22Rv1 (cell line): ENCODE data around the gene MAP2K3.

Experiments
- H3K27ac ChIP-seq: fragments of 450-650 bp; 2 replicates; pipeline ENCODE4 v1.5.1; 2017
- ZFX ChIP-seq: fragments of 450-650 bp; IDR thresholded peaks from 2 replicates; pipeline ENCODE4 v1.6.1; 2017; ENCODE audit warnings: antibody characterized with exemption, borderline replicate concordance
- TF ChIP-seq, protein P1 (sequence below): fragments of 450-650 bp; IDR thresholded peaks from 2 replicates; pipeline ENCODE4 v1.5.1; 2017; ENCODE audit warnings: mild to moderate bottlenecking

The MAP2K3 gene

DNA sequence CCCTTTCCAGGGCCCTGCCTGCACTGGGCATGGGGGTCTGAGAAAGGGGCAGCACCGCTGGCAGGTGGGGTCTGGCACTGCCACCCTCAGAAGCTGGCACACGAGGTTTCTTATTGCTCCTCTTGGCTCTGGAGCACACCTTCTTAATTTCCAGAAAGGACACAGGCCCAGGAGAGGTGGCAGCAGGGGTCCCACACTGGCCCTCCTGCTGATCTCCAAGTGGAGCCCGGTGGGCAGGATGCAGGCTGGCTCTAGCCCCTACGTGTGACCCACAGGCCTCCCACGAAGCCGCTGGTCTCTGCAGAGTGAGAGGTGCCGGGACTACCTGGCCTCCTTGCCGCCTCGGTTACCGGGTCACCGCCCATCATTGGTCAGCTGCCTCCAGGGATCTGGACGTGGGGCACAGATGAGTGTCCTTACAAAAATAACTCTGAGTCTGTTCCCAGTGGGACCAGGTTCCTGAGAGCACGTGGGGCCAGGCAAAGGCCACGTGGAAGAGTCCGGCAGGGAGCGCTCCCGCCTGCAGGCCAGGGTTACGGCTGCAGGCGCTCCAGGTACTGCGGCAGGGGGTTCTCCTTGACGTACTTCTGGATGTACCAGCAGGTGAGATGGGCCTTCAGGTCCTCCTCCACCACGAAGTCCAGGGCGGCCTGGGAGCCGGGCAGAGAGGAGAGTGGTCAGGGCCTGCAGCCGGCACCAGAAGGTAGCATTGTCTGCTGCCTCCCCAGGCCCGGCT lies 41.6 kb upstream of the MAP2K3 start:
- no peak overlapping the region for H3K27ac ChIP-seq
- no peak for TF ChIP-seq ZFX
- TF ChIP-seq, protein P1, sequence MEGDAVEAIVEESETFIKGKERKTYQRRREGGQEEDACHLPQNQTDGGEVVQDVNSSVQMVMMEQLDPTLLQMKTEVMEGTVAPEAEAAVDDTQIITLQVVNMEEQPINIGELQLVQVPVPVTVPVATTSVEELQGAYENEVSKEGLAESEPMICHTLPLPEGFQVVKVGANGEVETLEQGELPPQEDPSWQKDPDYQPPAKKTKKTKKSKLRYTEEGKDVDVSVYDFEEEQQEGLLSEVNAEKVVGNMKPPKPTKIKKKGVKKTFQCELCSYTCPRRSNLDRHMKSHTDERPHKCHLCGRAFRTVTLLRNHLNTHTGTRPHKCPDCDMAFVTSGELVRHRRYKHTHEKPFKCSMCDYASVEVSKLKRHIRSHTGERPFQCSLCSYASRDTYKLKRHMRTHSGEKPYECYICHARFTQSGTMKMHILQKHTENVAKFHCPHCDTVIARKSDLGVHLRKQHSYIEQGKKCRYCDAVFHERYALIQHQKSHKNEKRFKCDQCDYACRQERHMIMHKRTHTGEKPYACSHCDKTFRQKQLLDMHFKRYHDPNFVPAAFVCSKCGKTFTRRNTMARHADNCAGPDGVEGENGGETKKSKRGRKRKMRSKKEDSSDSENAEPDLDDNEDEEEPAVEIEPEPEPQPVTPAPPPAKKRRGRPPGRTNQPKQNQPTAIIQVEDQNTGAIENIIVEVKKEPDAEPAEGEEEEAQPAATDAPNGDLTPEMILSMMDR = no peak

DNA sequence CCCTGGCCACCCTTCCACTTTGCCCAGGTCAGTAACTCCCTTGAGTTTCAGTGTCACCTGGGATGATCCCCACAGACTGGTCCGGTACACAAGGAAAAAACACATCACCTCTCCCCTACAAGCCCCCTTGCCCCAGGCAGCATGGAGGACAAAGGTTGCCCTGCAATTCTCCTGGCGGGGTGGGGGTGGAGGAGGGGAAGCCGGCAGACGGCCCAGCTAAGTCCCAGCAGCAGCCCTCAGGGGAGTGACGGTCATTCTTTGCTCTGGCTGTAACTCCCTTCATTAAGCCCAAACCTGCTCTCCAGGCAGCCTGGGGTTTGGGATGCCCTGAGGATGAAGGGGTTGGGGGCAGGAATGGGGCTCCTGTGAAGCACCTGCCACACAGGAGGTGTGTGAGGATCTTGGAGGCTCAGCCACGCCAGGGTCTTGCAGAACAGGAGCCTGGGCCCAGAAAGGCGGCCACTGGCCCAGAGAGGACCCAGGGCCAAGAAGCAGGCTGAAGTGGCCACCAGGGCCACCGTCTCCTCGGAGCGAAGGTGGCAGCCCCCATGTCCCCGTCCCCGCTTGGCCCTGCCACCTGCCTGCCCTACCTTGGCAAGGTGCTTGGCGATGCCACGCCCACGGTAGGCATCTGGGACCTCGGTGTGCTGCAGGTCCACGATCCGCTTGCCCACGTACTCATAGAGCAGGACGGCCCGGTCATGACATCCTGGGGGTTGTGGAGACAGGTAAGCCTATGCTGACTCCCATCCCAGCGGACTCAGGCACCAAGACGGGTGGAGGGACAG lies 40.8 kb upstream of the MAP2K3 start:
- no peak overlapping the region for H3K27ac ChIP-seq
- TF ChIP-seq, protein P1 = no peak

DNA sequence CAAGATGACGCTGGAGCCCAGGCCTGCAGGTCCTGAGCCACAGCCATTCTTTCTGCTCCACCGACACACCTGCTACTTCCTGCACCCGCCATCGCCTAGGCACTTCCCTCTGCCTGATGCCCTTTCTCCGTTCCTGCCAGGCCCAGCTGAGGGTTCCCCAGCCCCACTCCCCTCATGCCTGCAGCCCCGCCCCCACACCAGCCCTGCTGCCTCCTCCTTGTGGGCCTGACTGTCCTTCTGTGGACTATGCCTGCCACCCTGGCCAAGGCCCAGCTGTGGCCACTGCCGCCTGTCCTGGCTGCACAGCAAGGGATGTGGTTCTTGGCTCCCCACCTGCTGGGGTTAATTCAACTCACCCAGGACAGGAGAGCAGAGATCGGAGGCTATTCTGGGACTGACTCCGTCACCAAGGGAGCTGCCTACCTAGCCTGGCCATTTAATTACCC lies 38.8 kb upstream of the MAP2K3 start:
- TF ChIP-seq, protein P1 = no peak
- TF ChIP-seq ZFX = no peak
- no peak overlapping the region for H3K27ac ChIP-seq

DNA sequence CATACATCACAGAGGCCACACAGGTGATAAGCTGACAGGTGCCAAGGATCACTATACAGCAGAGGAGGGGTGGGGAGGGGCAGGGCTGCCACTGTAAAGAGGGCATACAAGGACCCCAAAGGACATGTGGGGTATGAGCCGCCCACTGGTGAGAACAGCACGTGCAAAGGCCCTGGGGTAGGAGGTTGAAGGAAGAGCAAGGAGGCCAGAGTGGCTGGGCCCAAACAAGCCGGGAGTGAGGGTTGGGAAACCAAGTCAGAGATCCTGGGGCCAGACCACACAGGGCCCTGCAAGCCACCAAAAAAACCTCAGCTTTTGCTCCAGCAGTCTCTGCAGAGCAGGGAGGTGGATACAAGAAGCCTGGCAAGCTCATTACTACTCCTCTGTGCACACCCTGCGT lies 37.8 kb upstream of the MAP2K3 start:
- TF ChIP-seq, protein P1 = no peak
- no peak for TF ChIP-seq ZFX

DNA sequence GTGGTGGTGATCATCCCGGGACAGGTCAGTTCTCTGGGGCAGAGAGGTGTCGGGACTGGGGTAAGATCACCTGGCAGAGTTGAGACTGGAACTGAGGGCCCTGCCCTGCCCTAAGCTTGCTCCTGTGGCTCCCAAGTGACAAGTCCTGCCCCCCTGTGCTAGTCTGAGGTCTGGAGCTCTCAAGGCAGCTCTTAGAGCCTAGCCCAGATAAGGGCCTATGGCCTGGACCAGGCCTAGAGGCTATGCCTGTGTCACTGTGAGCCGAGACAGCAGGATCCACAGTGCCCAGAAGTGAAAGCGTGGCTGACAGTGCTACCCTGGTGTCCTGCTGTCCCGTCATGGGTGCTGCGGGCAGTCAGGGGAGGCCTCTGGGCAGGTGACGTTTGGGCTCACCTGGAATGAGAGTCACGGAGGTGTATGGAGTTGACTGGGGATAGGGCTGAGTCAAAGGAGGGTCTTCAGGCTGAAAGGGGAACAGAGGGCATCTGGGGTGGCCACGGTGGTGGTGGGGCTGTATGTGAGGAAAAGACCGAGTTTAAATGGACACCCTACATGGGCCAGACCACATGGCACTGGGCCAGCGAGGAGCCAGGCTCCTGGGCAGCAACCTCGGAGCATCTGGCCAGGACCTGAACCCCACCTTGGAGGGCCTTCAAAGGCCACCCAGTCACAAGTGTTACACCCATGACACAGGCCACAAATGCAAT lies 36.8 kb upstream of the MAP2K3 start:
- no peak overlapping the region for H3K27ac ChIP-seq
- no peak for TF ChIP-seq ZFX
- TF ChIP-seq, protein P1 = no peak

More for the DNA sequence above, 37.8 kb upstream of the MAP2K3 start:
- H3K27ac ChIP-seq = no peak overlapping the region

DNA sequence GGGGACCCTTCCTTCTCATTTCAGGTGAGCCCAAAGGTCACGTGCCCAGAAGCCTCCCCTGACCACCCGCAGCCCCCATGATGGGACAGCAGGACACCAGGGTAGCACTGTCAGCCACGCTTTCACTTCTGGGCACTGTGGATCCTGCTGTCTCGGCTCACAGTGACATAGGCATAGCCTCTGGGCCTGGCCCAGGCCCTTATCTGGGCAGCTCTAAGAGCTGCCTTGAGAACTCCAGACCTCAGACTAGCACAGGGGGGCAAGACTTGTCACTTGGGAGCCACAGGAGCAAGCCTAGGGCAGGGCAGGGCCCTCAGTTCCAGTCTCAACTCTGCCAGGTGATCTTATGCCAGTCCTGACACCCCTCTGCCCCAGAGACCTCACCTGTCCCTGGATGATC lies 36.0 kb upstream of the MAP2K3 start:
- H3K27ac ChIP-seq = no peak overlapping the region
- TF ChIP-seq, protein P1 = no peak
- TF ChIP-seq ZFX = no peak
